GM23248 (cell line): ENCODE data around the gene MSGN1. TPM values are rescaled to one million over a fixed set of nuclear protein-coding genes. Genes with fewer than 3 reads are reported as not detected.

Experiments used
- DNase-seq: peaks from one replicate; pipeline ENCODE4 v3.0.0-alpha.2; 2015
- H2AFZ ChIP-seq: fragments of 200-600 bp; sonication (generic); 2 replicates; pipeline ENCODE4 v1.6.1; 2016; ENCODE audit warnings: antibody characterized with exemption
- H3F3A ChIP-seq: fragments of 200-600 bp; sonication (generic); 2 replicates; pipeline ENCODE4 v1.6.1; 2016; ENCODE audit warnings: mild to moderate bottlenecking, antibody characterized with exemption, mixed run types; ENCODE audit not compliant: insufficient read depth
- H3K27ac ChIP-seq: fragments of 200-600 bp; sonication (generic); 2 replicates; pipeline ENCODE4 v1.5.1; 2016; ENCODE audit warnings: mild to moderate bottlenecking
- H3K27me3 ChIP-seq: fragments of 200-600 bp; sonication (generic); replicated peaks from 2 replicates; pipeline ENCODE4 v1.6.1; 2016; ENCODE audit warnings: mild to moderate bottlenecking; ENCODE audit not compliant: insufficient read depth
- H3K36me3 ChIP-seq: fragments of 200-600 bp; sonication (generic); 2 replicates; pipeline ENCODE4 v1.6.1; 2016; ENCODE audit warnings: low read depth, mild to moderate bottlenecking
- H3K4me1 ChIP-seq: fragments of 200-600 bp; sonication (generic); 2 replicates; pipeline ENCODE4 v1.6.1; 2016; ENCODE audit warnings: mild to moderate bottlenecking; ENCODE audit not compliant: insufficient read depth
- H3K4me2 ChIP-seq: fragments of 200-600 bp; sonication (generic); one replicate; pipeline ENCODE4 v1.6.1; 2016; ENCODE audit warnings: mild to moderate bottlenecking; ENCODE audit not compliant: unreplicated experiment
- H3K4me3 ChIP-seq: fragments of 200-600 bp; sonication (generic); 2 replicates; pipeline ENCODE4 v1.5.1; 2016; ENCODE audit warnings: mild to moderate bottlenecking
- H3K79me2 ChIP-seq: fragments of 200-600 bp; sonication (generic); 2 replicates; pipeline ENCODE4 v1.6.1; 2016; ENCODE audit warnings: mild to moderate bottlenecking; ENCODE audit not compliant: insufficient read depth
- H3K9ac ChIP-seq: fragments of 200-600 bp; sonication (generic); 2 replicates; pipeline ENCODE4 v1.6.1; 2016; ENCODE audit warnings: mild to moderate bottlenecking
- H3K9me2 ChIP-seq: fragments of 200-600 bp; sonication (generic); 2 replicates; pipeline ENCODE4 v1.6.1; 2016; ENCODE audit warnings: mixed run types, mild to moderate bottlenecking, moderate library complexity; ENCODE audit not compliant: insufficient read depth
- H3K9me3 ChIP-seq: fragments of 200-600 bp; sonication (generic); one replicate; pipeline ENCODE4 v1.6.1; 2017; ENCODE audit warnings: low read depth
- H4K20me1 ChIP-seq: fragments of 200-600 bp; sonication (generic); 2 replicates; pipeline ENCODE4 v1.6.0; 2016; ENCODE audit not compliant: insufficient read depth
- EZH2 ChIP-seq: fragments of 200-600 bp; sonication (generic); IDR thresholded peaks from 2 replicates; pipeline ENCODE4 v1.6.1; 2018; ENCODE audit warnings: antibody characterized with exemption, mild to moderate bottlenecking; ENCODE audit not compliant: insufficient read depth, poor library complexity, severe bottlenecking
- EZH2phosphoT487 ChIP-seq: fragments of 200-600 bp; sonication (generic); IDR thresholded peaks from 2 replicates; pipeline ENCODE4 v1.6.1; 2018; ENCODE audit warnings: antibody characterized with exemption, moderate library complexity, mild to moderate bottlenecking, low read depth; ENCODE audit not compliant: insufficient read depth
- WGBS, 2 experiments: methylation state at CpG; one replicate each; pipeline ENCODE4 v1.1.6; 2015 to 2017; ENCODE audit warnings: low lambda C conversion rate in 2 of 2, low coverage in 1 of 2; ENCODE audit errors: missing lambda C conversion rate in 2 of 2; 5-methylcytosine and 5-hydroxymethylcytosine counted together
- in situ Hi-C: fragments of 300-500 bp; cut with MboI; formaldehyde crosslinking; loops from 2 replicates; pipeline ENCODE4 v1.15.0; 2020
- polyA plus RNA-seq: library from polyadenylated mRNA; unstranded; fragments of >200 nt; fragmentation: Nextera tagmentation; extraction: Ambion mirVana; gene quantifications from 2 replicates; pipeline ENCODE4 v1.2.1, GENCODE V29; 2016
- total RNA-seq: library from RNA; depleted of rRNA; stranded (reverse); fragments of >200 nt; shearing (Covaris generic); gene quantifications from 2 replicates; pipeline ENCODE4 v1.2.3, GENCODE V29; 2014

The MSGN1 gene
- total and polyA plus RNA-seq, 2 experiments from 2014 or later = not detected

GRCh38 chr2:17791121-17791816, 25.0 kb upstream of the MSGN1 start:
- no peak overlapping the region for H3K27ac ChIP-seq

GRCh38 chr2:17791817-17792130, 24.5 kb upstream of the MSGN1 start:
- no peaks in the 10 kb centered on the region for H3K27me3 ChIP-seq
- H3K4me2 ChIP-seq = no peak overlapping the region
- peak; percentile 18 for DNase-seq
- no peaks in the 10 kb centered on the region for H3K36me3 ChIP-seq
- no peaks in the 10 kb centered on the region for H3K9me2 ChIP-seq
- H3K79me2 ChIP-seq = no peaks in the 10 kb centered on the region
- in situ Hi-C loops = no loop called here
- no peaks in the 10 kb centered on the region for H4K20me1 ChIP-seq
- TF ChIP-seq EZH2phosphoT487 (no peak), EZH2 (no peak)
- WGBS, 2 experiments = 50 to 71% methylated on average over 2 of the region's 2 CpGs
- H3F3A ChIP-seq = peaks cover 9% of the 10 kb centered on the region; the same call in 1 of the 2 replicates
- H3K4me1 ChIP-seq = peaks cover 6% of the 10 kb centered on the region; the same call in 1 of the 2 replicates
- no peak overlapping the region for H3K4me3 ChIP-seq
- no peak overlapping the region for H2AFZ ChIP-seq
- no peaks in the 10 kb centered on the region for H3K9me3 ChIP-seq
- H3K9ac ChIP-seq = no peak overlapping the region
- no peak overlapping the region for H3K27ac ChIP-seq

More at GRCh38 chr2:17791121-17791816, 25.0 kb upstream of the MSGN1 start:
- Histone ChIP-seq H2AFZ (no peak overlapping the region), H3K9me2 (no peaks in the 10 kb centered on the region), H3K9ac (no peak overlapping the region), H3K79me2 (no peaks in the 10 kb centered on the region), H3K36me3 (no peaks in the 10 kb centered on the region), H3F3A (peaks cover 9% of the 10 kb centered on the region; the same call in 1 of the 2 replicates), H3K4me1 (peaks cover 6% of the 10 kb centered on the region; the same call in 1 of the 2 replicates), H3K4me3 (no peak overlapping the region), H3K9me3 (no peaks in the 10 kb centered on the region), H4K20me1 (no peaks in the 10 kb centered on the region), H3K4me2 (no peak overlapping the region), H3K27me3 (no peaks in the 10 kb centered on the region)
- peak; percentile 42 for DNase-seq
- no peak for TF ChIP-seq EZH2
- TF ChIP-seq EZH2phosphoT487 = no peak
- WGBS, 2 experiments = 41 to 46% methylated on average over 5 of the region's 5 CpGs
- in situ Hi-C loops = no loop called here

- DNase-seq = no peak
- H3K4me2 ChIP-seq = no peak overlapping the region
- in situ Hi-C loops = no loop called here
Observed at GRCh38 chr2:17792515-17792914, 23.7 kb upstream of the MSGN1 start.

DNA sequence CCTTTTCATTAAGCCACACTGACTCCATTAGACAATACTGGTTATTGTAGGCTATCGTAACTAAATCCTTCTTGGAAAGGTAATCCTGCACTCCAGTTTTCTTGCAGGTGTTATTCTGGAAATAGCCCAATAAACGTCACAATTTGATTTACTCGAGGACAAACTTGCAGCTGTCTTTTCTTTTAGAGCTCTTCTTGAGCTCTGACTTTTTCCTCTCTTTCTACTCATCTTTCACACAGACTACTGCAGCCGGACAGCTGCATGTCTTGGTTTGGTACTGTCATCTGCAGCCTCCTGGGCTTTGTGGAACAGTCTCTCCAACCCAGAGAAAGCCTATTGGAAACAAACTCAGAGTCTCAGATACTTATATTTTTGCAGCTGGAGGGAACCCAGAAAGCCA, 23.0 kb upstream of the MSGN1 start:
- H3K9ac ChIP-seq = no peak overlapping the region
- in situ Hi-C loops = no loop called here
- H3K4me2 ChIP-seq = no peak overlapping the region
- H3K27ac ChIP-seq = no peak overlapping the region
- no peaks in the 10 kb centered on the region for H4K20me1 ChIP-seq
- peaks cover 6% of the 10 kb centered on the region; the same call in 1 of the 2 replicates for H3K4me1 ChIP-seq
- no peak overlapping the region for H2AFZ ChIP-seq
- 51 to 56% methylated on average over 4 of the region's 4 CpGs for WGBS, 2 experiments
- no peaks in the 10 kb centered on the region for H3K79me2 ChIP-seq
- H3K4me3 ChIP-seq = no peak overlapping the region
- H3K36me3 ChIP-seq = no peaks in the 10 kb centered on the region
- no peaks in the 10 kb centered on the region for H3K9me2 ChIP-seq
- no peaks in the 10 kb centered on the region for H3K27me3 ChIP-seq
- TF ChIP-seq EZH2phosphoT487 = no peak
- no peak for TF ChIP-seq EZH2
- no peak for DNase-seq
- no peaks in the 10 kb centered on the region for H3K9me3 ChIP-seq
- peaks cover 9% of the 10 kb centered on the region; the same call in 1 of the 2 replicates for H3F3A ChIP-seq

More at GRCh38 chr2:17792515-17792914, 23.7 kb upstream of the MSGN1 start:
- Histone ChIP-seq H3K4me3 (no peak overlapping the region), H3K9me3 (no peaks in the 10 kb centered on the region), H3F3A (peaks cover 9% of the 10 kb centered on the region; the same call in 1 of the 2 replicates), H3K9me2 (no peaks in the 10 kb centered on the region), H3K36me3 (no peaks in the 10 kb centered on the region), H3K27me3 (no peaks in the 10 kb centered on the region), H2AFZ (no peak overlapping the region), H3K27ac (no peak overlapping the region), H3K4me1 (peaks cover 6% of the 10 kb centered on the region; the same call in 1 of the 2 replicates), H3K79me2 (no peaks in the 10 kb centered on the region), H3K9ac (no peak overlapping the region), H4K20me1 (no peaks in the 10 kb centered on the region)
- no peak for TF ChIP-seq EZH2
- TF ChIP-seq EZH2phosphoT487 = no peak
- WGBS, 2 experiments = 10 to 17% methylated on average over 1 of the region's 1 CpG
